GM18508 (cell line): ENCODE data around the gene MTRF1L.

Experiments used
- ATAC-seq: cut with Tn5 transposase; IDR thresholded peaks from one replicate; pipeline ENCODE4 v1.9.1; 2021; ENCODE audit warnings: moderate number of reproducible peaks; ENCODE audit not compliant: insufficient read depth, unreplicated experiment

Gene MTRF1L

GRCh38 chr6:153002613-153003365 is at the start of gene MTRF1L:
Gene MTRF1L (minus strand): TSS chr6:153002709. CDS start chr6:153002685, 24 bp downstream.
- peak; percentile 88 for ATAC-seq

GRCh38 chr6:153051801-153052200 is 49.3 kb upstream of the MTRF1L start:
- no peak for ATAC-seq

GRCh38 chr6:153048631-153049030 is 46.1 kb upstream of the MTRF1L start:
- ATAC-seq, result no peak

- ATAC-seq, result no peak
Observed at GRCh38 chr6:153047386-153047785, 44.9 kb upstream of the MTRF1L start.

- no peak for ATAC-seq
Observed at GRCh38 chr6:153045271-153045670, 42.8 kb upstream of the MTRF1L start.

- ATAC-seq, result no peak
Observed at GRCh38 chr6:153044295-153044694, 41.8 kb upstream of the MTRF1L start.

GRCh38 chr6:153043719-153044118 is 41.2 kb upstream of the MTRF1L start:
- ATAC-seq, result no peak

- no peak for ATAC-seq
Observed at GRCh38 chr6:153038378-153039057, 36.0 kb upstream of the MTRF1L start.

GRCh38 chr6:153034139-153034538 is 31.6 kb upstream of the MTRF1L start:
- no peak for ATAC-seq

- ATAC-seq, result no peak
Observed at GRCh38 chr6:153032255-153032882, 29.9 kb upstream of the MTRF1L start.

GRCh38 chr6:153031335-153031955 is 28.9 kb upstream of the MTRF1L start:
- ATAC-seq, result no peak

GRCh38 chr6:153028963-153029362 is 26.5 kb upstream of the MTRF1L start:
- ATAC-seq, result no peak

GRCh38 chr6:153028286-153028685 is 25.8 kb upstream of the MTRF1L start:
- ATAC-seq, result no peak

- no peak for ATAC-seq
Observed at GRCh38 chr6:153027480-153027879, 25.0 kb upstream of the MTRF1L start.

- peak; percentile 5 for ATAC-seq
Observed at GRCh38 chr6:153024709-153025017, 22.2 kb upstream of the MTRF1L start.

- peak; percentile 98 for ATAC-seq
Observed at GRCh38 chr6:153023977-153024708, 21.6 kb upstream of the MTRF1L start.

GRCh38 chr6:153018355-153018754 is 15.8 kb upstream of the MTRF1L start:
- ATAC-seq, result no peak

GRCh38 chr6:153016846-153017245 is 14.3 kb upstream of the MTRF1L start:
- no peak for ATAC-seq

GRCh38 chr6:153015094-153015640 is 12.7 kb upstream of the MTRF1L start:
- ATAC-seq, result no peak

- no peak for ATAC-seq
Observed at GRCh38 chr6:153013438-153013837, 10.9 kb upstream of the MTRF1L start.
